ENCODE data around the gene MYH9. TPM values are rescaled to one million over a fixed set of nuclear protein-coding genes. Genes with fewer than 3 reads are reported as not detected.
"Not testable (repeated sequence)": the region's sequence is repeated elsewhere in the genome, so short reads cannot be mapped to it uniquely, and the experiment has no call there.

The MYH9 gene
- polyA plus RNA-seq, 1 experiment: 338 TPM

GRCh38 chr22:36279219-36279666 is 108.5 kb downstream of the MYH9 start:
- no peak overlapping the region for H3K27ac ChIP-seq (ENCODE audit: low read depth, low read length)
- no peaks in the 10 kb centered on the region for H3K27me3 ChIP-seq (ENCODE audit: control insufficient read depth, insufficient read depth, low read length)
- no peak for DNase-seq (ENCODE audit: low read depth, low spot score)
- no peak overlapping the region for H3K4me3 ChIP-seq (ENCODE audit: low read depth, low read length)
- no peak for TF ChIP-seq CTCF (IDR thresholded peaks at IDR 0.05; ENCODE audit: low read depth, low read length)
- ChIA-PET POLR2A (no interaction called here), CTCF (interaction anchor here (1.1 to 1.4 kb wide), 2 partner anchors 203 to 207 kb away, joined by 3 to 5 read pairs; no protein-coding TSS in a partner anchor)
- H3K9me3 ChIP-seq (ENCODE audit: control insufficient read depth, insufficient read depth, low read length): no peaks in the 10 kb centered on the region; the same call in 1 of the 2 replicates

GRCh38 chr22:36277482-36278291 is 110.1 kb downstream of the MYH9 start:
- Histone ChIP-seq H3K27ac (ENCODE audit: low read depth, low read length) (peak overlapping the region; percentile 31), H3K27me3 (ENCODE audit: control insufficient read depth, insufficient read depth, low read length) (no peaks in the 10 kb centered on the region), H3K9me3 (ENCODE audit: control insufficient read depth, insufficient read depth, low read length) (no peaks in the 10 kb centered on the region; the same call in 1 of the 2 replicates), H3K4me3 (ENCODE audit: low read depth, low read length) (no peak overlapping the region)
- POLR2A ChIA-PET: no interaction called here
- DNase-seq (ENCODE audit: low read depth, low spot score): peak; percentile 29
- TF ChIP-seq CTCF (IDR thresholded peaks at IDR 0.05; ENCODE audit: low read depth, low read length): peak; percentile 73
- CTCF ChIA-PET: interaction anchor here (0.5 to 5.7 kb wide), 15 partner anchors 9 to 209 kb away, joined by 3 to 33 read pairs (median 4); partner anchors contain the start of gene APOL2

- H3K27me3 ChIP-seq (ENCODE audit: control insufficient read depth, insufficient read depth, low read length): no peaks in the 10 kb centered on the region
- ChIA-PET POLR2A (interaction anchor here (1.3 kb wide), 1 partner anchor 80 kb away, joined by 3 read pairs; no protein-coding TSS in a partner anchor), CTCF (interaction anchor here (0.9 to 5.7 kb wide), 5 partner anchors 12 to 212 kb away, joined by 3 to 33 read pairs (median 3); no protein-coding TSS in a partner anchor)
- no peak for TF ChIP-seq CTCF (IDR thresholded peaks at IDR 0.05; ENCODE audit: low read depth, low read length)
- H3K9me3 ChIP-seq (ENCODE audit: control insufficient read depth, insufficient read depth, low read length): no peaks in the 10 kb centered on the region
- no peak for DNase-seq (ENCODE audit: low read depth, low spot score)
- H3K4me3 ChIP-seq (ENCODE audit: low read depth, low read length): no peak overlapping the region
- no peak overlapping the region for H3K27ac ChIP-seq (ENCODE audit: low read depth, low read length)
Observed at GRCh38 chr22:36274531-36274930, 113.2 kb downstream of the MYH9 start.

GRCh38 chr22:36271951-36272350 is 115.8 kb downstream of the MYH9 start:
- ChIA-PET POLR2A (interaction anchor here (1.1 kb wide), 1 partner anchor 14 kb away, joined by 6 read pairs; no protein-coding TSS in a partner anchor), CTCF (interaction anchor here (0.6 kb wide), 1 partner anchor 214 kb away, joined by 3 read pairs; no protein-coding TSS in a partner anchor)
- H3K4me3 ChIP-seq (ENCODE audit: low read depth, low read length); DNase-seq (ENCODE audit: low read depth, low spot score); H3K27ac ChIP-seq (ENCODE audit: low read depth, low read length); H3K9me3 ChIP-seq (ENCODE audit: control insufficient read depth, insufficient read depth, low read length); H3K27me3 ChIP-seq (ENCODE audit: control insufficient read depth, insufficient read depth, low read length): not testable (repeated sequence)

GRCh38 chr22:36271231-36271630 is 116.5 kb downstream of the MYH9 start:
- H3K9me3 ChIP-seq (ENCODE audit: control insufficient read depth, insufficient read depth, low read length); DNase-seq (ENCODE audit: low read depth, low spot score); H3K4me3 ChIP-seq (ENCODE audit: low read depth, low read length); CTCF ChIA-PET; H3K27me3 ChIP-seq (ENCODE audit: control insufficient read depth, insufficient read depth, low read length); POLR2A ChIA-PET; H3K27ac ChIP-seq (ENCODE audit: low read depth, low read length): not testable (repeated sequence)

All from AG04450 (cell line).